SK-N-SH treated with all-trans-retinoic acid at 6 μM for 48 hours (cell line): ENCODE data around the gene KIF6.

ENCODE experiments used
- ATAC-seq: fragments of 200-7000 bp; cut with Tn5 transposase; 3 replicates; pipeline ENCODE4 v1.9.1; 2020; ENCODE audit warnings: mild to moderate bottlenecking, moderate library complexity
- BACH2 ChIP-seq: fragments of 250-450 bp; sonication (Bioruptor Pico); IDR thresholded peaks from 2 replicates; pipeline ENCODE4 v1.9.0; 2021; ENCODE audit warnings: mild to moderate bottlenecking, borderline replicate concordance
- CREB5 ChIP-seq: fragments of 250-450 bp; sonication (Bioruptor Pico); IDR thresholded peaks from 2 replicates; pipeline ENCODE4 v1.5.1; 2020; ENCODE audit warnings: low read depth, mild to moderate bottlenecking, moderate library complexity
- CSDC2 ChIP-seq: fragments of 250-450 bp; sonication (Bioruptor Pico); IDR thresholded peaks from 2 replicates; pipeline ENCODE4 v1.5.0; 2020; ENCODE audit warnings: mild to moderate bottlenecking, moderate library complexity
- CSRNP3 ChIP-seq: fragments of 250-450 bp; sonication (Bioruptor Pico); IDR thresholded peaks from 2 replicates; pipeline ENCODE4 v1.5.1; 2021; ENCODE audit warnings: mild to moderate bottlenecking, moderate library complexity
- ESRRG ChIP-seq: fragments of 250-450 bp; sonication (Bioruptor Pico); IDR thresholded peaks from 2 replicates; pipeline ENCODE4 v1.6.1; 2021; ENCODE audit warnings: mild to moderate bottlenecking
- GLIS3 ChIP-seq: fragments of 250-450 bp; sonication (Bioruptor Pico); IDR thresholded peaks from 2 replicates; pipeline ENCODE4 v1.5.0; 2020; ENCODE audit warnings: mild to moderate bottlenecking, moderate library complexity
- ISL1 ChIP-seq: fragments of 250-450 bp; sonication (Bioruptor Pico); IDR thresholded peaks from 2 replicates; pipeline ENCODE4 v2.1.2; 2022; ENCODE audit warnings: mild to moderate bottlenecking, moderate library complexity
- OSR1 ChIP-seq: fragments of 250-450 bp; sonication (Bioruptor Pico); IDR thresholded peaks from 2 replicates; pipeline ENCODE4 v1.8.0; 2022; ENCODE audit warnings: moderate library complexity, mild to moderate bottlenecking, inconsistent platforms
- POU6F1 ChIP-seq: fragments of 250-450 bp; sonication (Bioruptor Pico); IDR thresholded peaks from 2 replicates; pipeline ENCODE4 v1.8.0; 2021; ENCODE audit warnings: low read depth, mild to moderate bottlenecking, moderate library complexity, borderline replicate concordance
- RARB ChIP-seq: fragments of 250-450 bp; sonication (Bioruptor Pico); IDR thresholded peaks from 2 replicates; pipeline ENCODE4 v1.8.0; 2021; ENCODE audit warnings: mild to moderate bottlenecking, moderate library complexity
- SNAI2 ChIP-seq: fragments of 250-450 bp; sonication (Bioruptor Pico); IDR thresholded peaks from 2 replicates; pipeline ENCODE4 v1.5.0; 2020; ENCODE audit warnings: mild to moderate bottlenecking, moderate library complexity
- TCF4 ChIP-seq: fragments of 250-450 bp; sonication (Bioruptor Pico); IDR thresholded peaks from 2 replicates; pipeline ENCODE4 v1.8.0; 2021; ENCODE audit warnings: mild to moderate bottlenecking, moderate library complexity, borderline replicate concordance
- TOX ChIP-seq: fragments of 250-450 bp; sonication (Bioruptor Pico); IDR thresholded peaks from 2 replicates; pipeline ENCODE4 v1.8.0; 2021; ENCODE audit warnings: mild to moderate bottlenecking, moderate library complexity, borderline replicate concordance
- ZC3H10 ChIP-seq: fragments of 250-450 bp; sonication (Bioruptor Pico); IDR thresholded peaks from 2 replicates; pipeline ENCODE4 v1.5.1; 2021; ENCODE audit warnings: mild to moderate bottlenecking, moderate library complexity
- ZFP3 ChIP-seq: fragments of 250-450 bp; sonication (Bioruptor Pico); IDR thresholded peaks from 2 replicates; pipeline ENCODE4 v1.5.0; 2020; ENCODE audit warnings: mild to moderate bottlenecking, moderate library complexity
- ZFP30 ChIP-seq: fragments of 450-650 bp; formaldehyde crosslinking; IDR thresholded peaks from 2 replicates; pipeline ENCODE4 v1.5.0; 2022; ENCODE audit warnings: mild to moderate bottlenecking, moderate library complexity
- ZNF565 ChIP-seq: fragments of 450-650 bp; formaldehyde crosslinking; conservative IDR thresholded peaks from 2 replicates; pipeline ENCODE4 v1.5.0; 2020; ENCODE audit warnings: low read depth, mild to moderate bottlenecking, moderate library complexity
- ZNF70 ChIP-seq: fragments of 450-650 bp; formaldehyde crosslinking; IDR thresholded peaks from 2 replicates; pipeline ENCODE4 v1.5.0; 2020; ENCODE audit warnings: mild to moderate bottlenecking, moderate library complexity
- ZNF8 ChIP-seq: fragments of 450-650 bp; formaldehyde crosslinking; IDR thresholded peaks from 2 replicates; pipeline ENCODE4 v1.5.0; 2020; ENCODE audit warnings: mild to moderate bottlenecking, moderate library complexity

KIF6 gene

GRCh38 chr6:39281312-39281980 lies 443.8 kb downstream of the KIF6 start:
- TF ChIP-seq SNAI2 (no peak), ZC3H10 (CRISPR knock-in tag) (no peak), ISL1 (CRISPR knock-in tag) (no peak), CSRNP3 (CRISPR knock-in tag) (no peak), BACH2 (CRISPR knock-in tag) (no peak), ZNF8 (CRISPR knock-in tag) (no peak), ZFP3 (CRISPR knock-in tag) (no peak), ESRRG (CRISPR knock-in tag) (no peak), TOX (CRISPR knock-in tag) (no peak), ZFP30 (CRISPR knock-in tag) (no peak), CREB5 (CRISPR knock-in tag) (no peak), OSR1 (no peak), TCF4 (CRISPR knock-in tag) (no peak), GLIS3 (no peak), ZNF70 (CRISPR knock-in tag) (no peak)
- no peak for ATAC-seq

DNA sequence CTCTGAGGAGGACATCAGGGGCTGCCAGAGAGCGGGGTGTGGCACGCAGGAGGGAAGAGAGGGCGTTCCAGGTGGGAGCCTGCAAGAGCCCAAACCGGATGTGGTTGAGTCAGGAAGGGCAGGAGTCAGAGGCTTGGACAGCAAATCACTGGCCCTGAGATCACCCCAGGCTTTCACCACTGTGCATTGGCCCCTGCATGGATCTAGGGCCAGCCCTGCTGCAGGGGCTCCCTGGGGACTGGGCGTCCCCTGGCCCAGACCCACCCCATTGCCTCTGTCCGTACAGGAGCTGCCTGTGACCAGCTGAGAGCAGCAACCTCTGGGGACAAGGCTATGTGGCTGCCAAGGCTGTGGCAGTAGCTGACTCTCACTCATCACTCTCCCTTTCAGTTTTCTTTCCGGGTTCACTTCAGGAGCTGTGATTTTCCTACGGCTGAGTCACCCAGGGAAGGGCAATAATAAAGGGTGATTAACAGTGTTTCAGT lies 444.9 kb downstream of the KIF6 start:
- TF ChIP-seq RARB (CRISPR knock-in tag) (no peak), CSDC2 (CRISPR knock-in tag) (no peak), SNAI2 (no peak), ZNF565 (CRISPR knock-in tag) (no peak), POU6F1 (CRISPR knock-in tag) (no peak), CREB5 (CRISPR knock-in tag) (no peak), GLIS3 (no peak)
- no peak for ATAC-seq
